H1 (cell line): ENCODE data around the gene RHCG. TPM values are rescaled to one million over a fixed set of nuclear protein-coding genes. Genes with fewer than 3 reads are reported as not detected.

Experiments used
- CTCF ChIA-PET: fragments of 300-600 bp; sonication (Branson Sonifier 250); formaldehyde crosslinking; loops from one replicate; lab custom pipeline; 2021; ENCODE audit not compliant: partially characterized antibody; lab: Charles Lee
- POLR2A ChIA-PET: fragments of 300-600 bp; sonication (Branson Sonifier 250); formaldehyde crosslinking; loops from one replicate; lab custom pipeline; 2021; ENCODE audit warnings: inconsistent platforms; ENCODE audit not compliant: partially characterized antibody; lab: Charles Lee
- DNase-seq, 2 experiments: peaks; one replicate each; pipeline versions ENCODE4 v3.0.0 to v3.0.0-alpha.2; 2010 to 2022; ENCODE audit warnings: low spot score in 2 of 2, low read depth in 1 of 2, mixed read lengths in 1 of 2
- FAIRE-seq: peaks from 2 replicates; lab custom pipeline; 2011; peaks lifted over from hg19 to GRCh38; lab: Jason Lieb, UNC
- H2AFZ ChIP-seq: 2 replicates; pipeline ENCODE4 v1.8.1; 2012; ENCODE audit warnings: low read length, inconsistent platforms
- H2AK5ac ChIP-seq: 2 replicates; pipeline ENCODE4 v1.6.1; 2013; ENCODE audit warnings: low read depth, low read length
- H2BK120ac ChIP-seq: replicated peaks from 2 replicates; pipeline ENCODE3; 2013; ENCODE audit warnings: low read depth, low read length, inconsistent platforms
- H2BK12ac ChIP-seq: 2 replicates; pipeline ENCODE4 v1.6.1; 2013; ENCODE audit warnings: low read depth, low read length
- H2BK15ac ChIP-seq: 2 replicates; pipeline ENCODE4 v1.6.1; 2013; ENCODE audit warnings: low read length
- H2BK20ac ChIP-seq: 2 replicates; pipeline ENCODE4 v1.6.1; 2013; ENCODE audit warnings: low read length
- H2BK5ac ChIP-seq: 2 replicates; pipeline ENCODE4 v1.6.1; 2013; ENCODE audit warnings: low read depth, low read length
- H3K14ac ChIP-seq: 2 replicates; pipeline ENCODE4 v1.6.1; 2013; ENCODE audit warnings: inconsistent platforms; ENCODE audit not compliant: insufficient read length
- H3K18ac ChIP-seq: 2 replicates; pipeline ENCODE4 v1.6.1; 2013; ENCODE audit warnings: low read length; ENCODE audit errors: extremely low read depth
- H3K23ac ChIP-seq: 2 replicates; pipeline ENCODE4 v1.6.1; 2013; ENCODE audit warnings: inconsistent platforms; ENCODE audit not compliant: insufficient read length
- H3K23me2 ChIP-seq: 2 replicates; pipeline ENCODE4 v1.6.1; 2013; ENCODE audit warnings: low read depth, low read length
- H3K27ac ChIP-seq: 2 replicates; pipeline ENCODE4 v1.6.1; 2011; ENCODE audit warnings: low read depth, low read length, inconsistent platforms
- H3K27me3 ChIP-seq, 4 experiments: replicated peaks in 1 of 4; 1 replicate in 1 of 4; 2 replicates in 3 of 4; pipeline versions ENCODE4 v1.6.1 to v1.8.1; 2011 to 2013; ENCODE audit warnings: low read length in 3 of 4, mild to moderate bottlenecking in 3 of 4, inconsistent platforms in 2 of 4, mixed read lengths in 2 of 4, moderate library complexity in 1 of 4; ENCODE audit not compliant: control insufficient read depth in 3 of 4, insufficient read depth in 3 of 4; ENCODE audit errors: extremely low read depth in 1 of 4
- H3K36me3 ChIP-seq, 4 experiments: 2 replicates each; pipeline versions ENCODE4 v1.6.1 to v1.8.1; 2011 to 2013; ENCODE audit warnings: mild to moderate bottlenecking in 4 of 4, low read length in 3 of 4, moderate library complexity in 2 of 4, control low read depth in 1 of 4, inconsistent platforms in 1 of 4; ENCODE audit not compliant: insufficient read depth in 4 of 4, control insufficient read depth in 2 of 4
- H3K4ac ChIP-seq: replicated peaks from 2 replicates; pipeline ENCODE3; 2013; ENCODE audit warnings: low read length, low read depth, mixed read lengths, inconsistent platforms; ENCODE audit not compliant: insufficient read length
- H3K4me1 ChIP-seq, 4 experiments: replicated peaks in 1 of 4; 1 replicate in 1 of 4; 2 replicates in 3 of 4; pipeline versions ENCODE4 v1.6.1 to v1.8.1; 2011 to 2013; ENCODE audit warnings: low read length in 3 of 4, inconsistent platforms in 2 of 4, mixed read lengths in 1 of 4; ENCODE audit not compliant: insufficient read depth in 4 of 4, control insufficient read depth in 3 of 4
- H3K4me2 ChIP-seq, 2 experiments: 2 replicates each; pipeline versions ENCODE4 v1.6.1 to v1.8.1; 2011 to 2013; ENCODE audit warnings: low read depth in 2 of 2, low read length in 2 of 2, control low read depth in 1 of 2, inconsistent platforms in 1 of 2, mild to moderate bottlenecking in 1 of 2; ENCODE audit not compliant: insufficient read depth in 1 of 2
- H3K4me3 ChIP-seq, 4 experiments: fragments of 200-600, 300-600 bp in 1 of 4; sonication (generic), shearing (Covaris generic), sonication (Bioruptor Twin) in 1 of 4; 2 replicates each; pipeline versions ENCODE4 v1.5.1 to v1.8.1; 2011 to 2016; ENCODE audit warnings: low read length in 4 of 4, low read depth in 3 of 4, control low read depth in 2 of 4, inconsistent platforms in 2 of 4, mild to moderate bottlenecking in 2 of 4, mixed read lengths in 1 of 4, moderate library complexity in 1 of 4; ENCODE audit not compliant: insufficient read depth in 2 of 4; ENCODE audit errors: extremely low read depth in 1 of 4
- H3K56ac ChIP-seq: replicated peaks from 2 replicates; pipeline ENCODE3; 2013; ENCODE audit warnings: low read depth, mild to moderate bottlenecking, mixed read lengths, low read length, inconsistent platforms; ENCODE audit not compliant: insufficient read length
- H3K79me1 ChIP-seq: 2 replicates; pipeline ENCODE4 v1.6.1; 2013; ENCODE audit warnings: low read depth, low read length, control low read depth
- H3K79me2 ChIP-seq, 2 experiments: 2 replicates each; pipeline versions ENCODE4 v1.6.1 to v1.8.1; 2012 to 2013; ENCODE audit warnings: low read length in 2 of 2, mild to moderate bottlenecking in 2 of 2, inconsistent platforms in 1 of 2; ENCODE audit not compliant: insufficient read depth in 2 of 2, control insufficient read depth in 1 of 2
- H3K9ac ChIP-seq, 4 experiments: replicated peaks in 1 of 4; 1 replicate in 1 of 4; 2 replicates in 3 of 4; pipeline versions ENCODE4 v1.6.1 to v1.8.1; 2011 to 2013; ENCODE audit warnings: low read depth in 3 of 4, low read length in 3 of 4, control low read depth in 2 of 4, mild to moderate bottlenecking in 2 of 4, moderate library complexity in 2 of 4, inconsistent platforms in 1 of 4; ENCODE audit errors: extremely low read depth in 1 of 4
- H3K9me3 ChIP-seq, 2 experiments: 2 replicates each; pipeline versions ENCODE4 v1.6.1 to v1.8.1; 2012 to 2013; ENCODE audit warnings: mild to moderate bottlenecking in 2 of 2, moderate library complexity in 2 of 2, control low read depth in 1 of 2, inconsistent platforms in 1 of 2, low read depth in 1 of 2, low read length in 1 of 2, mixed read lengths in 1 of 2; ENCODE audit not compliant: insufficient read depth in 2 of 2
- H4K20me1 ChIP-seq, 2 experiments: replicated peaks in 1 of 2; 2 replicates each; pipeline versions ENCODE3 to v1.8.1; 2011 to 2013; ENCODE audit warnings: inconsistent platforms in 2 of 2, low read length in 2 of 2, mild to moderate bottlenecking in 1 of 2; ENCODE audit not compliant: insufficient read depth in 2 of 2, control insufficient read depth in 1 of 2
- H4K5ac ChIP-seq: 2 replicates; pipeline ENCODE4 v1.6.1; 2013; ENCODE audit warnings: low read length, low read depth, mixed read lengths, inconsistent platforms; ENCODE audit not compliant: insufficient read length
- H4K8ac ChIP-seq: 2 replicates; pipeline ENCODE4 v1.8.0; 2013; ENCODE audit warnings: mild to moderate bottlenecking, moderate library complexity, low read length, inconsistent platforms; ENCODE audit not compliant: insufficient read depth; ENCODE audit errors: extremely low read depth
- H4K91ac ChIP-seq: replicated peaks from 2 replicates; pipeline ENCODE3; 2013; ENCODE audit warnings: low read length, mixed read lengths, inconsistent platforms; ENCODE audit not compliant: insufficient read length
- CBX5 ChIP-seq: fragments of 300-800, 300-1000 bp; sonication (generic); IDR thresholded peaks from 2 replicates; pipeline ENCODE4 v1.7.1; 2016; ENCODE audit warnings: antibody characterized with exemption, low read length, low read depth
- CEBPB ChIP-seq: IDR thresholded peaks from 2 replicates; pipeline ENCODE4 v1.6.1; 2012; ENCODE audit warnings: low read depth, low read length
- CHD2 ChIP-seq: IDR thresholded peaks from 2 replicates; pipeline ENCODE4 v1.6.1; 2012; ENCODE audit warnings: low read length, improper control_type of control experiment
- FOSL1 ChIP-seq: IDR thresholded peaks from 2 replicates; pipeline ENCODE4 v1.6.1; 2011; ENCODE audit warnings: mild to moderate bottlenecking, low read depth, low read length, moderate library complexity; ENCODE audit not compliant: insufficient read depth
- GTF2F1 ChIP-seq: IDR thresholded peaks from 2 replicates; pipeline ENCODE4 v1.6.1; 2012; ENCODE audit warnings: low read depth, low read length, improper control_type of control experiment, borderline replicate concordance
- HDAC2 ChIP-seq, 2 experiments: fragments of 300-600 bp in 1 of 2; sonication (generic) in 1 of 2; IDR thresholded peaks; 2 replicates each; pipeline ENCODE4 v1.6.1; 2011 to 2012; ENCODE audit warnings: low read depth in 2 of 2, low read length in 2 of 2, mild to moderate bottlenecking in 2 of 2, moderate library complexity in 2 of 2, borderline replicate concordance in 1 of 2, inconsistent platforms in 1 of 2
- MAFK ChIP-seq: IDR thresholded peaks from 2 replicates; pipeline ENCODE4 v1.6.1; 2012; ENCODE audit warnings: low read depth, mild to moderate bottlenecking, improper control_type of control experiment, low read length
- NANOG ChIP-seq: IDR thresholded peaks from 2 replicates; pipeline ENCODE4 v1.6.1; 2011; ENCODE audit warnings: low read length, low read depth, mild to moderate bottlenecking, inconsistent platforms; ENCODE audit not compliant: insufficient read depth, poor library complexity, severe bottlenecking
- NRF1 ChIP-seq: IDR thresholded peaks from 2 replicates; pipeline ENCODE4 v1.6.1; 2011; ENCODE audit warnings: mild to moderate bottlenecking, low read depth, low read length, improper control_type of control experiment
- POLR2AphosphoS5 ChIP-seq: IDR thresholded peaks from 2 replicates; pipeline ENCODE4 v1.6.1; 2011; ENCODE audit warnings: low read depth, low read length
- SUZ12 ChIP-seq: fragments of 200-600 bp; sonication (generic); IDR thresholded peaks from 2 replicates; pipeline ENCODE4 v1.6.1; 2012; ENCODE audit warnings: mild to moderate bottlenecking, inconsistent platforms, low read length, moderate library complexity, mixed read lengths
- WGBS, 2 experiments: shearing (Covaris generic) in 1 of 2; methylation state at CpG; one replicate each; pipeline versions ENCODE4 v1.1.6 to v1.1.7; 2013 to 2015; ENCODE audit warnings: low lambda C conversion rate in 2 of 2, mixed read lengths in 2 of 2, inconsistent platforms in 1 of 2, low coverage in 1 of 2, missing lambda C conversion rate in 1 of 2; ENCODE audit not compliant: insufficient replicate concordance in 2 of 2, insufficient coverage in 1 of 2, insufficient read length in 1 of 2; ENCODE audit errors: extremely low coverage in 1 of 2, missing lambda C conversion rate in 1 of 2; 5-methylcytosine and 5-hydroxymethylcytosine counted together
- polyA plus RNA-seq, 7 experiments: library from polyadenylated mRNA; depleted of rRNA in 3 of 7; stranded (reverse) in 5 of 7; unstranded in 2 of 7; fragments of >200 nt in 5 of 7; fragments of 200-250 nt in 2 of 7; gene quantifications; 1 replicate in 5 of 7; 2 replicates in 1 of 7; 4 replicates in 1 of 7; pipeline versions ENCODE4 v1.2.1 to v1.2.3, GENCODE V29; 2011 to 2013; ENCODE audit warnings: missing spikeins in 2 of 7, mixed read lengths in 2 of 7
- total RNA-seq: library from RNA; stranded (reverse); fragmentation: NEBNext Ultra II Directional; extraction: Animal tissue kit (Norgen Biotek cat#: 25700); gene quantifications from 2 replicates; pipeline ENCODE4 v1.2.1, GENCODE V29; 2021
- TF ChIP-seq, protein P1 (sequence below): IDR thresholded peaks from 2 replicates; pipeline ENCODE4 v1.6.1; 2011; ENCODE audit warnings: low read depth, mild to moderate bottlenecking, low read length; ENCODE audit not compliant: insufficient read depth

RHCG gene
- total and polyA plus RNA-seq, 2 of the 8 experiments (the other 6 are each of a cell fraction or from before 2014, with no cell fraction given) = 0.68 TPM; not detected in 1

DNA sequence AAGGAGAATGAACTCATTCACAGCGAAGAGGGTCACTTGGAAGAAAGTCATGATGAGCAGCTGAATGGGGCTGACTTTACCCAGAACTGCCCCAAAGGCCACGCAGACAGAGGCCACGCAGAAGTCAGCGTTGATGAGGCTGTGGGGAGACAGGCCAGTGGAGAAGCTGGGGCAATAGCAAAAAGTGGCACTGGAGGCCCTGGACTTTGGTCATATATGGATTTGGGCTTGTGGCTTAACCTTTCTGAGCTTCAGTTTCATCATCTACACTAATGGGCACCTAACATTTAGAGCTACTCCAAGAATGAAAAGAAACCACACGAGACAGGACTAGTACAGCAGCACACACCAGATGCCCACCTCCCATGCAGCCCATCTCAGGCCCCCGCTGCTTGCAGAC is 13.3 kb downstream of the RHCG start:
- Histone ChIP-seq H2AK5ac (no peak overlapping the region), H3K79me1 (no peaks in the 10 kb centered on the region), H4K5ac (no peak overlapping the region), H4K20me1 (no peaks in the 10 kb centered on the region), H2BK5ac (no peak overlapping the region), H3K79me2 (no peaks in the 10 kb centered on the region), H3K4me3 (no peak overlapping the region), H3K18ac (no peak overlapping the region), H2AFZ (no peak overlapping the region), H3K4me1 (peaks cover 0 to 7% (median 0%) of the 10 kb centered on the region in 4 experiments; a peak in 3 of 7 replicates), H3K4ac (no peak overlapping the region), H3K14ac (no peak overlapping the region), H2BK15ac (no peak overlapping the region), H3K27ac (no peak overlapping the region), H3K23me2 (peaks cover 3% of the 10 kb centered on the region; the same call in 1 of the 2 replicates), H3K9me3 (no peaks in the 10 kb centered on the region), H3K36me3 (no peaks in the 10 kb centered on the region), H3K9ac (no peak overlapping the region), H2BK12ac (no peak overlapping the region), H3K23ac (no peak overlapping the region), H2BK20ac (no peak overlapping the region), H3K27me3 (peaks cover 0 to 2% (median 2%) of the 10 kb centered on the region in 4 experiments; a peak in 4 of 7 replicates), H3K56ac (no peak overlapping the region), H2BK120ac (no peak overlapping the region), H4K91ac (no peak overlapping the region), H3K4me2 (no peak overlapping the region), H4K8ac (no peak overlapping the region)
- 78% methylated on average over 6 of the region's 6 CpGs; no CpG with 5 or more reads in 1 of the 2 experiments for WGBS, 2 experiments
- no peak for DNase-seq
- TF ChIP-seq CHD2 (no peak), SUZ12 (no peak), POLR2AphosphoS5 (no peak), CEBPB (no peak), CBX5 (no peak), NANOG (no peak), HDAC2 (IDR thresholded peaks at IDR 0.05; ENCODE audit: borderline replicate concordance in 1 of 2, low read depth in 2 of 2, low read length in 2 of 2) (no peak), MAFK (no peak), NRF1 (no peak), GTF2F1 (no peak), FOSL1 (no peak)
- TF ChIP-seq, protein P1, sequence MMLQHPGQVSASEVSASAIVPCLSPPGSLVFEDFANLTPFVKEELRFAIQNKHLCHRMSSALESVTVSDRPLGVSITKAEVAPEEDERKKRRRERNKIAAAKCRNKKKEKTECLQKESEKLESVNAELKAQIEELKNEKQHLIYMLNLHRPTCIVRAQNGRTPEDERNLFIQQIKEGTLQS = no peak
- CTCF ChIA-PET = interaction anchor here (1.4 to 17.0 kb wide), 7 partner anchors 9 to 126 kb away, joined by 3 to 518 read pairs (median 27); partner anchors contain the start of gene RHCG
- FAIRE-seq = no peak
- POLR2A ChIA-PET = no interaction called here
